Heart right ventricle (tissue), 16 donors: ENCODE measurements around the gene IL36G. TPM values are rescaled to one million over a fixed set of nuclear protein-coding genes. Genes with fewer than 3 reads are reported as not detected.

ENCODE experiments used
- ATAC-seq, 8 donors: fragments of 200-7000 bp; cut with Tn5 transposase; one replicate each; pipeline ENCODE4 v1.9.1; 2020; ENCODE audit warnings: mild to moderate bottlenecking in 8 of 8, moderate library complexity in 8 of 8, moderate number of reproducible peaks in 1 of 8
- DNase-seq, 2 donors: peaks; one replicate each; pipeline ENCODE4 v3.0.0-alpha.2; 2020
- H3K27ac ChIP-seq, 10 donors: fragments of 200-600 bp; sonication (generic) in 2 of 10; one replicate each; pipeline versions ENCODE4 v1.5.0 to v1.8.0; 2020 to 2022; ENCODE audit warnings: mild to moderate bottlenecking in 3 of 10
- H3K27me3 ChIP-seq, 7 donors: fragments of 200-600 bp; one replicate each; pipeline ENCODE4 v1.8.0; 2021 to 2022; ENCODE audit warnings: mild to moderate bottlenecking in 2 of 7
- H3K36me3 ChIP-seq, 9 donors: fragments of 200-600 bp; sonication (generic) in 1 of 9; one replicate each; pipeline versions ENCODE4 v1.5.0 to v1.8.0; 2020 to 2022; ENCODE audit warnings: mild to moderate bottlenecking in 2 of 9
- H3K4me1 ChIP-seq, 9 donors: fragments of 200-600 bp; sonication (generic) in 1 of 9; one replicate each; pipeline versions ENCODE4 v1.5.0 to v1.8.0; 2020 to 2022; ENCODE audit warnings: mild to moderate bottlenecking in 4 of 9
- H3K4me3 ChIP-seq, 10 donors: fragments of 200-600 bp; sonication (generic) in 2 of 10; one replicate each; pipeline versions ENCODE4 v1.5.0 to v1.8.0; 2020 to 2022; ENCODE audit warnings: mild to moderate bottlenecking in 7 of 10, moderate library complexity in 2 of 10
- H3K9me3 ChIP-seq, 11 donors: fragments of 200-600 bp in 10 of 11; sonication (generic) in 2 of 11; one replicate each; pipeline versions ENCODE4 v1.5.0 to v1.8.0; 2013 to 2022; ENCODE audit warnings: mild to moderate bottlenecking in 2 of 11, control low read depth in 1 of 11, moderate library complexity in 1 of 11
- WGBS, 2 donors: extraction: QIAGEN DNeasy Blood & Tissue Kit; methylation state at CpG; one replicate each; pipeline ENCODE4 v1.1.7; 2013; ENCODE audit warnings: inconsistent platforms in 1 of 2; 5-methylcytosine and 5-hydroxymethylcytosine counted together
- intact Hi-C, 10 donors: fragments of 100-400 bp; cut with DNase I; formaldehyde crosslinking; loops; one replicate each; pipeline versions ENCODE4 v1.11.1 to v1.14.2; 2022
- polyA plus RNA-seq, 2 donors: library from polyadenylated mRNA; stranded (reverse); fragments of 200-250 nt; gene quantifications; one replicate each; pipeline ENCODE4 v1.2.3, GENCODE V29; 2013
- total RNA-seq, 10 donors: library from RNA; stranded (reverse); fragmentation: NEBNext Ultra II Directional in 3 of 10; extraction: Animal tissue kit (Norgen Biotek cat#: 25700) in 3 of 10; gene quantifications; one replicate each; pipeline versions ENCODE4 v1.2.1 to v1.2.4, GENCODE V29; 2021 to 2023
- TF ChIP-seq, protein P1 (sequence below), 9 donors: fragments of 200-600 bp; sonication (generic) in 2 of 9; IDR thresholded peaks; one replicate each; pipeline versions ENCODE4 v1.5.0 to v1.8.0; 2021 to 2022; ENCODE audit warnings: antibody characterized with exemption in 9 of 9, mild to moderate bottlenecking in 5 of 9, moderate library complexity in 1 of 9
- donor health status: Arrhythmogenic right ventricular cardiomyopathy.
- donor health status: ischemic (EF 13 %, LVEDD 7.1; RV severe dilation, severe dysfunction).
- donor health status: healthy with polysubstance abuse.
- donor health status: DM: no; HTN: yes; CAD: no.
- donor health status: DM: no; HTN: no; CAD: no.
- donor health status: ischemic (EF 25% LVEDD 6.9; RV normal size, moderate dysfunction).
- donor health status: ischemic (EF 25% LVEDD 5.7; RV mildly dilated, moderate dysfunction).
- donor health status: healthy.
- donor health status: DM: yes; HTN: yes; CAD: no.
- donor health status: Ischemic cardiomyopathy.
- donor health status: ischemic (EF 35%, LVEDD 5.7; RV mildly dilated, moderate dysfunction).
- donor health status: nonischemic (EF 11% LVEDD 7.7; RV severe dilation, severe dysfunction).
- donor health status: DM: yes; HTN: yes; CAD: no.
- donor health status: PGD.
- donor health status: ischemic (EF 29% LVEDD 5.4; RV normal size, mild dysfunction).
- donor health status: nonischemic (EF 23%, LVEDD 6.1; RV moderate dilation, normal function).

The IL36G gene
- total and polyA plus RNA-seq, 12 donors = not detected

DNA sequence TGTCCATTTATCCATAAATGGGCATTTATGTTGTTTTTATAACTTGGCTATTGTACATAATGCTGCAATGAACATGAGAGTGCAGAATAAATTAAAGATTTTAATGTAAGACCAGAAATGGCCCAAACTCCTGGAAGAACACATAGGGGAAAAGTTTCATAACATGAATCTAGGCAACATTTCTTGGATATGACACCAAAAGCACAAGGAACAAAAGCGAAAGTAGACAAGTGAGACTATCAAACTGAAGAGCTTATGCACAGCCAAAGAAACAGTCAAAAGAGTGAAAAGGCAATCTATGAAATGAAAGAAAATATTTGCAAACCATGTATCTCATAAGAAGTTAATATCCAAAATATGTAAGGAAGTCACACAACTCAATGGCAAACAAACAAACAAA, 33.3 kb downstream of the IL36G start:
- DNase-seq (no peak), ATAC-seq (no peak)
- intact Hi-C loops = no loop called here
- H3K27ac ChIP-seq = no peak overlapping the region
- no peaks in the 10 kb centered on the region for H3K9me3 ChIP-seq
- H3K4me1 ChIP-seq = no peaks in the 10 kb centered on the region
- 95 to 97% methylated on average over 1 of the region's 1 CpG for WGBS, 2 donors
- no peak overlapping the region for H3K4me3 ChIP-seq
- H3K27me3 ChIP-seq = peaks cover 0 to 7% (median 0%) of the 10 kb centered on the region in 7 donors
- TF ChIP-seq, protein P1, sequence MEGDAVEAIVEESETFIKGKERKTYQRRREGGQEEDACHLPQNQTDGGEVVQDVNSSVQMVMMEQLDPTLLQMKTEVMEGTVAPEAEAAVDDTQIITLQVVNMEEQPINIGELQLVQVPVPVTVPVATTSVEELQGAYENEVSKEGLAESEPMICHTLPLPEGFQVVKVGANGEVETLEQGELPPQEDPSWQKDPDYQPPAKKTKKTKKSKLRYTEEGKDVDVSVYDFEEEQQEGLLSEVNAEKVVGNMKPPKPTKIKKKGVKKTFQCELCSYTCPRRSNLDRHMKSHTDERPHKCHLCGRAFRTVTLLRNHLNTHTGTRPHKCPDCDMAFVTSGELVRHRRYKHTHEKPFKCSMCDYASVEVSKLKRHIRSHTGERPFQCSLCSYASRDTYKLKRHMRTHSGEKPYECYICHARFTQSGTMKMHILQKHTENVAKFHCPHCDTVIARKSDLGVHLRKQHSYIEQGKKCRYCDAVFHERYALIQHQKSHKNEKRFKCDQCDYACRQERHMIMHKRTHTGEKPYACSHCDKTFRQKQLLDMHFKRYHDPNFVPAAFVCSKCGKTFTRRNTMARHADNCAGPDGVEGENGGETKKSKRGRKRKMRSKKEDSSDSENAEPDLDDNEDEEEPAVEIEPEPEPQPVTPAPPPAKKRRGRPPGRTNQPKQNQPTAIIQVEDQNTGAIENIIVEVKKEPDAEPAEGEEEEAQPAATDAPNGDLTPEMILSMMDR (IDR thresholded peaks at IDR 0.05) = no peak
- H3K36me3 ChIP-seq = no peaks in the 10 kb centered on the region

DNA sequence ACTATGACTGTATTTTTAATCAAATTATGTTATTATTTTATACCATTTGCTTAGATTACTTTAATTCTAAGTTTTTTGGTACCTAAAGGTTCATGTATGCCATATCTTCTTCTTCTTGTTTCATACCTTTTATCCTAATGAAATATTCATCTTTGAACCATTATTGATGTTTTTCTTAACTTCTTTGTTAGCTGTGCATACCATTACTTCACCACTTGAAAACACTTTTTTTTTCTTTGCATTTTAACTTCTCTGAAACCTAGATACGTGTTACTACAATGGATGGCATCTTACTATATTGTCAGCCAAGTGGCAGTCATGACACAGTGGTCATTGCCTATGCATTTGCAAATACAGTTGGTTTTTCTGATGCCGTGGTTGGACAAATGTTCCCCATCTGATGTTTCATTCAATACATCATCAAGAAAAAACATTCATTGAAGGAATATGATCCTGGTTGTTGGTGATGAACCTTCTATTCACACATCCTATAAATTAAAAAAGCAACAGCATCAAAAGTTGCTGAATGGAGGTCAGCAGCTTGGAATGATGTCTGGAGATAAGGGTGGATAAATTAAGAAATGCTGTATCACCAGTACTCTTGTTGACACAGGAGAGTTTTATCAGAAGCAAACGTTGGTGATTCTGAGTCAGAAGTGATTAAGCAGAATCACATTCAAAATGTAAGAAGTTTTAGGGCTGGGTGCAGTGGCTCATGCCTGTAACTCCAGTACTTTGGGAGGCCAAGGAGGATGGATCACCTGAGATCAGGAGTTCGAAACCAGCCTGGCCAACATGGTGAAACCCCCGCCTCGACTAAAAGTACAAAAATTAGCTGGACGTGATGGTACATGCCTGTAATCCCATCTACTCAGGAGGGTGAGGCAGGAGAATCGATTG, 34.9 kb downstream of the IL36G start:
- Histone ChIP-seq H3K4me1 (no peaks in the 10 kb centered on the region), H3K9me3 (no peaks in the 10 kb centered on the region), H3K4me3 (no peak overlapping the region), H3K36me3 (no peaks in the 10 kb centered on the region), H3K27ac (no peak overlapping the region), H3K27me3 (peaks cover 0 to 17% (median 5%) of the 10 kb centered on the region in 7 donors)
- TF ChIP-seq, protein P1 (IDR thresholded peaks at IDR 0.05) = no peak
- intact Hi-C loops = no loop called here
- DNase-seq (no peak), ATAC-seq (no peak)
- WGBS, 2 donors = 70 to 72% methylated on average over 8 of the region's 8 CpGs

DNA sequence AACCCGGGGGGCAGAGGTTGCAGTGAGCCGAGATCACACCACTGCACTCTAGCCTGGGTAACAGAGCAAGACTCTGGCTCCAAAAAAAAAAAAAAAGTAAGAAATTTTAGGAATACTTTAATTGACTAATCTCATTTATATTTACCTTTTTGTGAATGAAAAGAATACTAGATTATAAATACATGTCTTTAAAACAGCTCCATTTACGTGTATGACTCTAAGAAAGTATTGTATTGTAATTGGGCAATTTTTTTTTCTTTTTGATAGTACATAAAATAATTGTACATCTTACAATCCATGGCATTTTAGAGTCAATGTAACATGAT, 35.5 kb downstream of the IL36G start:
- TF ChIP-seq, protein P1 (IDR thresholded peaks at IDR 0.05) = no peak
- Histone ChIP-seq H3K9me3 (no peaks in the 10 kb centered on the region), H3K4me1 (no peaks in the 10 kb centered on the region), H3K27me3 (peaks cover 0 to 23% (median 5%) of the 10 kb centered on the region in 7 donors), H3K27ac (no peak overlapping the region), H3K4me3 (no peak overlapping the region), H3K36me3 (no peaks in the 10 kb centered on the region)
- WGBS, 2 donors = 79 to 86% methylated on average over 3 of the region's 3 CpGs
- DNase-seq (no peak), ATAC-seq (no peak)
- intact Hi-C loops = no loop called here

DNA sequence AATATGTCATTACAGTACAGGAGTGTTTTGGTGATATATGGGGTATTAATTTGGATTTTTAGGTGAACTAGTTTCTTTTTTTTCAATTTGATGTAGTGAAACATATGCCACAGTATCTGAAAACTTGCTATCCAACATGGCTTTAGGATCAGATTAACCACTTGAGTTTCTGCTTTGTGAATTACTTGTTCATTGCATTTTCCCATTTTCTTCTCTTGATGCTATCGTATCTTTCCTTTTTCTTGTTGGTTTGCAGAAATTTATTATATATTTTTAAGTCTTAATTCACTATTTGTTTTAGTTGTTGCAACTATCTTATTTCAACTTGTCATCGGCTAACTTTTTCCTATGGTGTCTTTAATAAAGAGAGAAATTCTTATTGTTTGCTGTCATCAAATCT, 36.3 kb downstream of the IL36G start:
- Histone ChIP-seq H3K27me3 (peaks cover 0 to 24% (median 5%) of the 10 kb centered on the region in 7 donors), H3K36me3 (no peaks in the 10 kb centered on the region), H3K4me3 (no peak overlapping the region), H3K27ac (no peak overlapping the region), H3K4me1 (no peaks in the 10 kb centered on the region), H3K9me3 (no peaks in the 10 kb centered on the region)
- WGBS, 2 donors = 94 to 96% methylated on average over 2 of the region's 2 CpGs
- TF ChIP-seq, protein P1 (IDR thresholded peaks at IDR 0.05) = no peak
- no peak for DNase-seq
- intact Hi-C loops = no loop called here
- no peak for ATAC-seq
